ENCODE measurements around the gene LMOD1. TPM values are rescaled to one million over a fixed set of nuclear protein-coding genes. Genes with fewer than 3 reads are reported as not detected.
"Not testable (repeated sequence)": the region's sequence is repeated elsewhere in the genome, so short reads cannot be mapped to it uniquely, and the experiment has no call there.

The LMOD1 gene
- total RNA-seq, 1 donor from 2014 or later, result 0.37 TPM

- Mint-ChIP-seq H3K9me3 (no peaks in the 10 kb centered on the region), H3K4me1 (peaks cover 7% of the 10 kb centered on the region), H3K27me3 (ENCODE audit: insufficient read depth, low read depth) (peaks cover 9% of the 10 kb centered on the region), H3K27ac (no peak overlapping the region), H3K36me3 (peaks cover 2% of the 10 kb centered on the region), H3K4me3 (no peak overlapping the region)
- no peaks in the 10 kb centered on the region for H3K36me3 ChIP-seq
- H3K79me2 ChIP-seq (ENCODE audit: low read depth), result no peaks in the 10 kb centered on the region
- H3F3A ChIP-seq (ENCODE audit: low read depth), result no peaks in the 10 kb centered on the region
- H2AFZ ChIP-seq (replicated peaks), result no peak overlapping the region
- no peak for DNase-seq (ENCODE audit: low spot score)
- no peaks in the 10 kb centered on the region for H3K4me1 ChIP-seq
- TF ChIP-seq EZH2phosphoT487 (IDR thresholded peaks at IDR 0.05) (no peak), CTCF (IDR thresholded peaks at IDR 0.05) (no peak), EZH2 (IDR thresholded peaks at IDR 0.05) (no peak)
- H3K4me2 ChIP-seq, result no peak overlapping the region
- H3K27ac ChIP-seq, result no peak overlapping the region
- no peaks in the 10 kb centered on the region for H4K20me1 ChIP-seq (ENCODE audit: low read depth)
- H3K4me3 ChIP-seq, result no peak overlapping the region
- H3K9me3 ChIP-seq (ENCODE audit: low read depth), result no peaks in the 10 kb centered on the region
- no peak overlapping the region for H3K9ac ChIP-seq
- no peaks in the 10 kb centered on the region for H3K27me3 ChIP-seq
Measured at GRCh38 chr1:201903135-201903534, 43.2 kb downstream of the LMOD1 start.

GRCh38 chr1:201902198-201902597 is 44.1 kb downstream of the LMOD1 start:
- TF ChIP-seq EZH2 (IDR thresholded peaks at IDR 0.05) (no peak), CTCF (IDR thresholded peaks at IDR 0.05) (no peak), EZH2phosphoT487 (IDR thresholded peaks at IDR 0.05) (no peak)
- Mint-ChIP-seq H3K4me3 (no peak overlapping the region), H3K27me3 (ENCODE audit: insufficient read depth, low read depth) (peaks cover 9% of the 10 kb centered on the region), H3K36me3 (peaks cover 2% of the 10 kb centered on the region), H3K4me1 (peaks cover 7% of the 10 kb centered on the region), H3K9me3 (no peaks in the 10 kb centered on the region), H3K27ac (no peak overlapping the region)
- Histone ChIP-seq H3K27me3 (no peaks in the 10 kb centered on the region), H3K4me2 (no peak overlapping the region), H3K9ac (no peak overlapping the region), H3F3A (ENCODE audit: low read depth) (no peaks in the 10 kb centered on the region), H3K27ac (no peak overlapping the region), H3K4me1 (no peaks in the 10 kb centered on the region), H2AFZ (replicated peaks) (no peak overlapping the region), H3K9me3 (ENCODE audit: low read depth) (no peaks in the 10 kb centered on the region), H4K20me1 (ENCODE audit: low read depth) (no peaks in the 10 kb centered on the region), H3K4me3 (no peak overlapping the region), H3K36me3 (no peaks in the 10 kb centered on the region), H3K79me2 (ENCODE audit: low read depth) (no peaks in the 10 kb centered on the region)
- DNase-seq (ENCODE audit: low spot score), result no peak

GRCh38 chr1:201901036-201901435 is 45.3 kb downstream of the LMOD1 start:
- not testable (repeated sequence) for H3K4me1 ChIP-seq; DNase-seq (ENCODE audit: low spot score); H3K36me3 ChIP-seq; H3K9ac ChIP-seq; H3K4me1 Mint-ChIP-seq; H3K9me3 ChIP-seq (ENCODE audit: low read depth); H3K4me3 ChIP-seq; H3K36me3 Mint-ChIP-seq; H3K79me2 ChIP-seq (ENCODE audit: low read depth); H3F3A ChIP-seq (ENCODE audit: low read depth); H2AFZ ChIP-seq (replicated peaks); H3K4me3 Mint-ChIP-seq; H4K20me1 ChIP-seq (ENCODE audit: low read depth); H3K27me3 ChIP-seq; H3K4me2 ChIP-seq; H3K9me3 Mint-ChIP-seq; H3K27ac Mint-ChIP-seq; H3K27ac ChIP-seq
- H3K27me3 Mint-ChIP-seq (ENCODE audit: insufficient read depth, low read depth), result peaks cover 11% of the 10 kb centered on the region

- no peaks in the 10 kb centered on the region for H4K20me1 ChIP-seq (ENCODE audit: low read depth)
- H2AFZ ChIP-seq (replicated peaks), result no peak overlapping the region
- no peak overlapping the region for H3K9ac ChIP-seq
- H3K27ac ChIP-seq, result no peak overlapping the region
- H3K27me3 ChIP-seq, result no peaks in the 10 kb centered on the region
- no peak overlapping the region for H3K4me3 ChIP-seq
- no peaks in the 10 kb centered on the region for H3K4me1 ChIP-seq
- Mint-ChIP-seq H3K36me3 (peaks cover 2% of the 10 kb centered on the region), H3K4me3 (no peak overlapping the region), H3K4me1 (peaks cover 11% of the 10 kb centered on the region), H3K9me3 (no peaks in the 10 kb centered on the region), H3K27ac (no peak overlapping the region), H3K27me3 (ENCODE audit: insufficient read depth, low read depth) (peaks cover 11% of the 10 kb centered on the region)
- H3K79me2 ChIP-seq (ENCODE audit: low read depth), result no peaks in the 10 kb centered on the region
- H3K9me3 ChIP-seq (ENCODE audit: low read depth), result no peaks in the 10 kb centered on the region
- H3K36me3 ChIP-seq, result no peaks in the 10 kb centered on the region
- no peak overlapping the region for H3K4me2 ChIP-seq
- DNase-seq (ENCODE audit: low spot score), result no peak
- TF ChIP-seq EZH2 (IDR thresholded peaks at IDR 0.05) (no peak), EZH2phosphoT487 (IDR thresholded peaks at IDR 0.05) (no peak), CTCF (IDR thresholded peaks at IDR 0.05) (no peak)
- no peaks in the 10 kb centered on the region for H3F3A ChIP-seq (ENCODE audit: low read depth)
Measured at GRCh38 chr1:201900476-201900875, 45.9 kb downstream of the LMOD1 start.
